ENCODE data around the gene HOXB7. TPM values are rescaled to one million over a fixed set of nuclear protein-coding genes. Genes with fewer than 3 reads are reported as not detected.

The HOXB7 gene
- total RNA-seq, 1 experiment from 2014 or later, result not detected

DNA sequence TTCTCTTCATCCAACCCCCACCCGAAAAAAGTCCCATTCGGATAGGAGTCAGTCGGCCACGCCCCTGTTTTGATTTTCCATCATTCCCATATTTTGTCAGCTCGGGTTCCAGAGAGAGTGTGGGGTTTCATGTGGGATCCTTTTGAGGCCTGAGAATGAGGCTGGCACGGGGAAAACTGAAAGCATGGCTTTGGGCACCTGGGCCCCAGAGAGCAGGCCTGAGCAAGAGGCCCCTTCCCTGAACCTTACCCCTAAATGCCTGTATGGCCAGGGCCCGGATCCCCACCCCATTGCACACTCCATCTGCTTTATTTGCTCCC is 28.1 kb downstream of the HOXB7 start:
- H4K20me1 ChIP-seq (ENCODE audit: control insufficient read depth, insufficient read depth, insufficient read length), result no peaks in the 10 kb centered on the region
- H3K4me1 ChIP-seq (ENCODE audit: insufficient read depth, low read length), result no peaks in the 10 kb centered on the region
- H3K36me3 Mint-ChIP-seq (ENCODE audit: insufficient read depth in 1 of 3, low read depth in 3 of 3), result no peaks in the 10 kb centered on the region; a peak in 2 of 7 replicates
- H2BK12ac ChIP-seq (ENCODE audit: insufficient read length, low read depth, low read length), result no peak overlapping the region
- peaks cover 10 to 26% of the 10 kb centered on the region in 2 experiments for H3K9me3 Mint-ChIP-seq
- H2AK5ac ChIP-seq (ENCODE audit: insufficient read length, low read length), result no peak overlapping the region
- no peak overlapping the region for H3K27ac Mint-ChIP-seq
- no peaks in the 10 kb centered on the region for H3K9me3 ChIP-seq (ENCODE audit: control insufficient read depth, low read depth, low read length)
- H3K9ac ChIP-seq (ENCODE audit: extremely low read depth, insufficient read length, low read length), result no peak overlapping the region
- H3K4me2 ChIP-seq (ENCODE audit: insufficient read depth, insufficient read length, low read length), result no peak overlapping the region
- H3K4me1 Mint-ChIP-seq, result peaks cover 15 to 32% of the 10 kb centered on the region in 2 experiments
- WGBS (ENCODE audit: extremely low coverage, insufficient read length, low lambda C conversion rate), result no CpG with 5 or more reads among the region's 7 CpGs
- H3K27me3 ChIP-seq (ENCODE audit: insufficient read depth, low read length), result peaks cover 96% of the 10 kb centered on the region
- H4K8ac ChIP-seq (replicated peaks; ENCODE audit: insufficient read length, low read depth, low read length), result no peak overlapping the region
- H3K4ac ChIP-seq (ENCODE audit: low read depth, low read length), result no peak overlapping the region
- no peak overlapping the region for H4K5ac ChIP-seq (ENCODE audit: insufficient read length, low read depth, low read length)
- no peak overlapping the region for H3K23ac ChIP-seq (ENCODE audit: insufficient read length, low read depth, low read length)
- H3K79me1 ChIP-seq (ENCODE audit: insufficient read depth, low read depth, low read length, poor library complexity, severe bottlenecking), result no peaks in the 10 kb centered on the region
- H2BK15ac ChIP-seq (ENCODE audit: low read depth, low read length), result no peak overlapping the region
- no peak for TF ChIP-seq CTCF (conservative IDR thresholded peaks at IDR 0.05)
- no peak overlapping the region for H4K91ac ChIP-seq (ENCODE audit: insufficient read length, low read depth, low read length)
- peaks cover 3% of the 10 kb centered on the region for H3K23me2 ChIP-seq (ENCODE audit: insufficient read length, low read depth, low read length, poor library complexity, severe bottlenecking)
- H3K14ac ChIP-seq (ENCODE audit: insufficient read depth, low read length), result no peak overlapping the region
- H3K27ac ChIP-seq (ENCODE audit: insufficient read length, low read depth, low read length), result no peak overlapping the region
- no peak overlapping the region for H2BK5ac ChIP-seq (ENCODE audit: insufficient read length, low read length)
- no peak overlapping the region for H2AFZ ChIP-seq (ENCODE audit: low read length)
- DNase-seq, result no peak
- H3K56ac ChIP-seq (ENCODE audit: insufficient read length, low read depth, low read length), result no peak overlapping the region
- H3K18ac ChIP-seq (ENCODE audit: insufficient read length, low read depth, low read length), result no peak overlapping the region
- H2BK20ac ChIP-seq (ENCODE audit: low read depth, low read length, poor library complexity, severe bottlenecking), result no peak overlapping the region
- no peak overlapping the region for H2BK120ac ChIP-seq (ENCODE audit: low read depth, low read length, poor library complexity, severe bottlenecking)
- no peak overlapping the region for H3K4me3 Mint-ChIP-seq
- no peaks in the 10 kb centered on the region for H3K79me2 ChIP-seq (ENCODE audit: insufficient read depth, low read length)
- peaks cover 98% of the 10 kb centered on the region for H3K27me3 Mint-ChIP-seq (ENCODE audit: low read depth)
- H3T11ph ChIP-seq (ENCODE audit: low read length), result no peak overlapping the region

Measured in H9 (cell line).